K562 (cell line): Measurements from ENCODE around the gene CRABP2. TPM values are rescaled to one million over a fixed set of nuclear protein-coding genes. Genes with fewer than 3 reads are reported as not detected.
A peak's percentile ranks its signal among the peaks of the same experiment; 100 is the strongest.

Experiments
- GATA2 ChIP-seq: sonication (generic); formaldehyde crosslinking; IDR thresholded peaks from 2 replicates; pipeline ENCODE4 v1.4.0; 2020; ENCODE audit warnings: mild to moderate bottlenecking, missing genetic modification reagents
- MAFK ChIP-seq: IDR thresholded peaks from 2 replicates; pipeline ENCODE4 v1.6.1; 2011; ENCODE audit warnings: low read length, improper control_type of control experiment
- NR3C1 ChIP-seq: sonication (generic); formaldehyde crosslinking; IDR thresholded peaks from 2 replicates; pipeline ENCODE4 v1.8.1; 2022; ENCODE audit warnings: missing genetic modification reagents
- POLR2AphosphoS2 ChIP-seq: IDR thresholded peaks from 2 replicates; pipeline ENCODE4 v1.6.1; 2012; ENCODE audit warnings: low read length, improper control_type of control experiment
- RBBP5 ChIP-seq: fragments of 200-600 bp; sonication (generic); IDR thresholded peaks from 2 replicates; pipeline ENCODE4 v1.6.1; 2012; ENCODE audit warnings: borderline replicate concordance, mild to moderate bottlenecking, low read length, control low read depth, inconsistent platforms; ENCODE audit not compliant: insufficient read depth, poor library complexity, severe bottlenecking
- SOX6 ChIP-seq: fragments of 450-650 bp; IDR thresholded peaks from 2 replicates; pipeline ENCODE4 v1.6.1; 2014; ENCODE audit warnings: mild to moderate bottlenecking
- SP1 ChIP-seq: sonication (generic); formaldehyde crosslinking; IDR thresholded peaks from 2 replicates; pipeline ENCODE4 v1.8.1; 2022; ENCODE audit warnings: mild to moderate bottlenecking, missing genetic modification reagents
- TBL1XR1 ChIP-seq, 2 experiments: IDR thresholded peaks; 2 replicates each; pipeline ENCODE4 v1.6.1; 2012; ENCODE audit warnings: improper control_type of control experiment in 2 of 2, low read length in 2 of 2, mild to moderate bottlenecking in 1 of 2
- TCF7 ChIP-seq: sonication (generic); IDR thresholded peaks from 2 replicates; pipeline ENCODE4 v1.6.1; 2016; ENCODE audit warnings: antibody characterized with exemption, borderline replicate concordance
- polyA plus RNA-seq, 8 experiments: library from polyadenylated mRNA; depleted of rRNA in 4 of 8; stranded (reverse) in 5 of 8; unstranded in 3 of 8; fragments of >200 nt; fragmentation: Nextera tagmentation in 2 of 8; fragmentation: Illumina TruSeq in 1 of 8; extraction: Ambion mirVana in 2 of 8; extraction: Trizol in 1 of 8; gene quantifications; 2 replicates each; pipeline versions ENCODE4 v1.2.1 to v1.2.3, GENCODE V29; 2011 to 2014; ENCODE audit warnings: inconsistent platforms in 1 of 8, missing spikeins in 1 of 8
- total RNA-seq, 7 experiments: library from RNA; depleted of rRNA in 6 of 7; stranded (reverse); fragments of >200 nt in 6 of 7; fragmentation: Illumina TruSeq in 2 of 7; extraction: Trizol in 2 of 7; gene quantifications; 2 replicates each; pipeline versions ENCODE4 v1.2.1 to v1.2.3, GENCODE V29; 2011 to 2021; ENCODE audit warnings: low replicate concordance in 1 of 7
- TF ChIP-seq, protein P1 (sequence below): sonication (generic); formaldehyde crosslinking; IDR thresholded peaks from 2 replicates; pipeline ENCODE4 v1.8.1; 2023; ENCODE audit warnings: mild to moderate bottlenecking, missing genetic modification reagents
- TF ChIP-seq, protein P2 (sequence below): IDR thresholded peaks from 2 replicates; pipeline ENCODE4 v1.6.1; 2014; ENCODE audit warnings: antibody characterized with exemption
- TF ChIP-seq, protein P3 (sequence below): fragments of 250-450 bp; sonication (Bioruptor Pico); IDR thresholded peaks from 2 replicates; pipeline ENCODE4 v1.4.0; 2020
- TF ChIP-seq, protein P4 (sequence below): fragments of 450-650 bp; formaldehyde crosslinking; IDR thresholded peaks from 2 replicates; pipeline ENCODE4 v1.4.0; 2020; ENCODE audit warnings: mild to moderate bottlenecking, mixed read lengths
- TF ChIP-seq, protein P5 (sequence below): fragments of 450-650 bp; IDR thresholded peaks from 2 replicates; pipeline ENCODE4 v1.6.1; 2016; ENCODE audit warnings: missing biosample characterization, missing genetic modification characterization

The CRABP2 gene
- total and polyA plus RNA-seq, 9 of the 15 experiments (the other 6 are each of a cell fraction or from before 2014, with no cell fraction given): 0.30 to 2.5 (median 0.82) TPM

DNA sequence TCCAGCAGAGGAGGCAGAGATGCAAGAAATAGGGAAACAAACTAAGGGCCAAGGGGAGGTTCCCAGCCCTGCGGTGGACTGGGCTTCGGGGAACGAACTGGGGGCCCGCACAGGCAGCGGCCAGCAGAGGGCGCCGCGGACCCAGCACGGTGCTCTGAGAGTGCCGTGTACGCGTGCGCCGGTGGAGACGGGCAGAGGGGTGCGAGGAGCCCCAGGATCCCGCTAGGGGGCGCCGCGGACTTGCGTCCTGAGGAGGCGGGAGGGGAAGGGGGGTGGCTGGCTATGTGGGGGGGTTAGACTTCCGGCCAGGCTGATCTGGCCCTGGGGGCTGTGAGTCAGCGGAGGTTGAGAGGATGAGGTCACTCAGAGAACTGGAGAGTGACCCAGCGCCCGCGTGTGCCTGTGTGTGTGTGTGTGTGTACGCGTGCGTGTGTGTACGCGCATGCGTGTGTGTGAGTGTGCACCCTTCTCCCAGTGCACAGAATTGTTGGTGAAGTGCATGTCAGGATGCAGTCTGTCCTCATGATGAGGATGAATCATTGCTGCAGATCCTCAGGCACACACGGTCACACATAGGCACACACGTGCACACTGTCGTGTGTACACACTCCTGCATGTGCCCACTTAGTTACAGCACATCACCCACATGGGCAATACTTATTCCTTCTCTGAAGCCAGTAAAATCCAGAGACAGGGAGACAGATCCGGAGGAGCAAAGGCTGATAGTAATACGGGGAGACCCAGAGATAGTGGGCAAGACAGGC is 45.2 kb downstream of the CRABP2 start (continued):
- TF ChIP-seq NR3C1 (CRISPR knock-in tag): no peak
- TF ChIP-seq, protein P1, sequence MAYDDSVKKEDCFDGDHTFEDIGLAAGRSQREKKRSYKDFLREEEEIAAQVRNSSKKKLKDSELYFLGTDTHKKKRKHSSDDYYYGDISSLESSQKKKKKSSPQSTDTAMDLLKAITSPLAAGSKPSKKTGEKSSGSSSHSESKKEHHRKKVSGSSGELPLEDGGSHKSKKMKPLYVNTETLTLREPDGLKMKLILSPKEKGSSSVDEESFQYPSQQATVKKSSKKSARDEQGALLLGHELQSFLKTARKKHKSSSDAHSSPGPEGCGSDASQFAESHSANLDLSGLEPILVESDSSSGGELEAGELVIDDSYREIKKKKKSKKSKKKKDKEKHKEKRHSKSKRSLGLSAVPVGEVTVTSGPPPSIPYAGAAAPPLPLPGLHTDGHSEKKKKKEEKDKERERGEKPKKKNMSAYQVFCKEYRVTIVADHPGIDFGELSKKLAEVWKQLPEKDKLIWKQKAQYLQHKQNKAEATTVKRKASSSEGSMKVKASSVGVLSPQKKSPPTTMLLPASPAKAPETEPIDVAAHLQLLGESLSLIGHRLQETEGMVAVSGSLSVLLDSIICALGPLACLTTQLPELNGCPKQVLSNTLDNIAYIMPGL (CRISPR knock-in tag): no peak; the same call in 1 of the 2 replicates
- TF ChIP-seq POLR2AphosphoS2: peak; percentile 99
- TF ChIP-seq, protein P2, sequence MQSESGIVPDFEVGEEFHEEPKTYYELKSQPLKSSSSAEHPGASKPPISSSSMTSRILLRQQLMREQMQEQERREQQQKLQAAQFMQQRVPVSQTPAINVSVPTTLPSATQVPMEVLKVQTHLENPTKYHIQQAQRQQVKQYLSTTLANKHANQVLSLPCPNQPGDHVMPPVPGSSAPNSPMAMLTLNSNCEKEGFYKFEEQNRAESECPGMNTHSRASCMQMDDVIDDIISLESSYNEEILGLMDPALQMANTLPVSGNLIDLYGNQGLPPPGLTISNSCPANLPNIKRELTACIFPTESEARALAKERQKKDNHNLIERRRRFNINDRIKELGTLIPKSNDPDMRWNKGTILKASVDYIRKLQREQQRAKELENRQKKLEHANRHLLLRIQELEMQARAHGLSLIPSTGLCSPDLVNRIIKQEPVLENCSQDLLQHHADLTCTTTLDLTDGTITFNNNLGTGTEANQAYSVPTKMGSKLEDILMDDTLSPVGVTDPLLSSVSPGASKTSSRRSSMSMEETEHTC: peak; percentile 61; the same call in 1 of the 2 replicates
- peak; percentile 62 to 80; a peak in 2 of 4 replicates for TF ChIP-seq TBL1XR1 (IDR thresholded peaks at IDR 0.05; ENCODE audit: low read length in 2 of 2)
- peak; percentile 89 for TF ChIP-seq SP1 (CRISPR knock-in tag)
- no peak for TF ChIP-seq RBBP5
- TF ChIP-seq MAFK: 0 out of 2 replicates have a peak, but pooled peaks have one; percentile 18
- TF ChIP-seq TCF7: peak; percentile 78
- TF ChIP-seq, protein P3, sequence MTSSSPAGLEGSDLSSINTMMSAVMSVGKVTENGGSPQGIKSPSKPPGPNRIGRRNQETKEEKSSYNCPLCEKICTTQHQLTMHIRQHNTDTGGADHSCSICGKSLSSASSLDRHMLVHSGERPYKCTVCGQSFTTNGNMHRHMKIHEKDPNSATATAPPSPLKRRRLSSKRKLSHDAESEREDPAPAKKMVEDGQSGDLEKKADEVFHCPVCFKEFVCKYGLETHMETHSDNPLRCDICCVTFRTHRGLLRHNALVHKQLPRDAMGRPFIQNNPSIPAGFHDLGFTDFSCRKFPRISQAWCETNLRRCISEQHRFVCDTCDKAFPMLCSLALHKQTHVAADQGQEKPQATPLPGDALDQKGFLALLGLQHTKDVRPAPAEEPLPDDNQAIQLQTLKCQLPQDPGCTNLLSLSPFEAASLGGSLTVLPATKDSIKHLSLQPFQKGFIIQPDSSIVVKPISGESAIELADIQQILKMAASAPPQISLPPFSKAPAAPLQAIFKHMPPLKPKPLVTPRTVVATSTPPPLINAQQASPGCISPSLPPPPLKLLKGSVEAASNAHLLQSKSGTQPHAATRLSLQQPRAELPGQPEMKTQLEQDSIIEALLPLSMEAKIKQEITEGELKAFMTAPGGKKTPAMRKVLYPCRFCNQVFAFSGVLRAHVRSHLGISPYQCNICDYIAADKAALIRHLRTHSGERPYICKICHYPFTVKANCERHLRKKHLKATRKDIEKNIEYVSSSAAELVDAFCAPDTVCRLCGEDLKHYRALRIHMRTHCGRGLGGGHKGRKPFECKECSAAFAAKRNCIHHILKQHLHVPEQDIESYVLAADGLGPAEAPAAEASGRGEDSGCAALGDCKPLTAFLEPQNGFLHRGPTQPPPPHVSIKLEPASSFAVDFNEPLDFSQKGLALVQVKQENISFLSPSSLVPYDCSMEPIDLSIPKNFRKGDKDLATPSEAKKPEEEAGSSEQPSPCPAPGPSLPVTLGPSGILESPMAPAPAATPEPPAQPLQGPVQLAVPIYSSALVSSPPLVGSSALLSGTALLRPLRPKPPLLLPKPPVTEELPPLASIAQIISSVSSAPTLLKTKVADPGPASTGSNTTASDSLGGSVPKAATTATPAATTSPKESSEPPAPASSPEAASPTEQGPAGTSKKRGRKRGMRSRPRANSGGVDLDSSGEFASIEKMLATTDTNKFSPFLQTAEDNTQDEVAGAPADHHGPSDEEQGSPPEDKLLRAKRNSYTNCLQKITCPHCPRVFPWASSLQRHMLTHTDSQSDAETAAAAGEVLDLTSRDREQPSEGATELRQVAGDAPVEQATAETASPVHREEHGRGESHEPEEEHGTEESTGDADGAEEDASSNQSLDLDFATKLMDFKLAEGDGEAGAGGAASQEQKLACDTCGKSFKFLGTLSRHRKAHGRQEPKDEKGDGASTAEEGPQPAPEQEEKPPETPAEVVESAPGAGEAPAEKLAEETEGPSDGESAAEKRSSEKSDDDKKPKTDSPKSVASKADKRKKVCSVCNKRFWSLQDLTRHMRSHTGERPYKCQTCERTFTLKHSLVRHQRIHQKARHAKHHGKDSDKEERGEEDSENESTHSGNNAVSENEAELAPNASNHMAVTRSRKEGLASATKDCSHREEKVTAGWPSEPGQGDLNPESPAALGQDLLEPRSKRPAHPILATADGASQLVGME: no peak
- peak; percentile 51 for TF ChIP-seq SOX6
- TF ChIP-seq, protein P4, sequence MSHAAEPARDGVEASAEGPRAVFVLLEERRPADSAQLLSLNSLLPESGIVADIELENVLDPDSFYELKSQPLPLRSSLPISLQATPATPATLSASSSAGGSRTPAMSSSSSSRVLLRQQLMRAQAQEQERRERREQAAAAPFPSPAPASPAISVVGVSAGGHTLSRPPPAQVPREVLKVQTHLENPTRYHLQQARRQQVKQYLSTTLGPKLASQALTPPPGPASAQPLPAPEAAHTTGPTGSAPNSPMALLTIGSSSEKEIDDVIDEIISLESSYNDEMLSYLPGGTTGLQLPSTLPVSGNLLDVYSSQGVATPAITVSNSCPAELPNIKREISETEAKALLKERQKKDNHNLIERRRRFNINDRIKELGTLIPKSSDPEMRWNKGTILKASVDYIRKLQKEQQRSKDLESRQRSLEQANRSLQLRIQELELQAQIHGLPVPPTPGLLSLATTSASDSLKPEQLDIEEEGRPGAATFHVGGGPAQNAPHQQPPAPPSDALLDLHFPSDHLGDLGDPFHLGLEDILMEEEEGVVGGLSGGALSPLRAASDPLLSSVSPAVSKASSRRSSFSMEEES (CRISPR knock-in tag): no peak
- no peak for TF ChIP-seq GATA2
- TF ChIP-seq, protein P5, sequence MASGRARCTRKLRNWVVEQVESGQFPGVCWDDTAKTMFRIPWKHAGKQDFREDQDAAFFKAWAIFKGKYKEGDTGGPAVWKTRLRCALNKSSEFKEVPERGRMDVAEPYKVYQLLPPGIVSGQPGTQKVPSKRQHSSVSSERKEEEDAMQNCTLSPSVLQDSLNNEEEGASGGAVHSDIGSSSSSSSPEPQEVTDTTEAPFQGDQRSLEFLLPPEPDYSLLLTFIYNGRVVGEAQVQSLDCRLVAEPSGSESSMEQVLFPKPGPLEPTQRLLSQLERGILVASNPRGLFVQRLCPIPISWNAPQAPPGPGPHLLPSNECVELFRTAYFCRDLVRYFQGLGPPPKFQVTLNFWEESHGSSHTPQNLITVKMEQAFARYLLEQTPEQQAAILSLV (tag): no peak
